K562 (cell line): Measurements from ENCODE around the gene B3GAT2. TPM values are rescaled to one million over a fixed set of nuclear protein-coding genes. Genes with fewer than 3 reads are reported as not detected.

Experiments used
- ATAC-seq: fragments of 200-7000 bp; cut with Tn5 transposase; 3 replicates; pipeline ENCODE4 v1.9.1; 2020; ENCODE audit warnings: moderate library complexity
- BruUV-seq: library from RNA; stranded (reverse); fragments of 400-500 nt; replicated peaks from 2 replicates; lab custom pipeline; 2021; lab: Mats Ljungman, UMichigan
- CTCF ChIA-PET: fragments of 300-600 bp; formaldehyde crosslinking; extraction: SDS; loops from one replicate; lab custom pipeline; 2021; ENCODE audit warnings: low intra/inter-chr PET ratio; lab: Yijun Ruan, JAX
- POLR2A ChIA-PET: fragments of 300-600, 350-650 bp; sonication (Branson Sonifier 250); formaldehyde crosslinking; extraction: SDS; loops from one replicate; lab custom pipeline; 2021; ENCODE audit warnings: antibody characterized with exemption, inconsistent platforms; lab: Yijun Ruan, JAX
- DNase-seq, 4 experiments: peaks; one replicate each; pipeline versions ENCODE4 v3.0.0 to v3.0.0-alpha.2; 2011 to 2018; ENCODE audit warnings: low spot score in 3 of 4, mixed read lengths in 3 of 4; ENCODE audit errors: extremely low read depth in 1 of 4
- FAIRE-seq: peaks from 2 replicates; lab custom pipeline; 2011; peaks lifted over from hg19 to GRCh38; lab: Jason Lieb, UNC
- H2AFZ ChIP-seq: 2 replicates; pipeline ENCODE4 v1.6.0; 2011; ENCODE audit warnings: low read depth, low read length, control low read depth, inconsistent platforms
- H3K27ac ChIP-seq: fragments of 200-600 bp; 3 replicates; pipeline ENCODE4 v1.8.0; 2011; ENCODE audit warnings: low read depth, mild to moderate bottlenecking, control low read depth, inconsistent platforms, low read length, moderate library complexity, mixed read lengths; ENCODE audit errors: extremely low read depth
- H3K27me3 ChIP-seq, 2 experiments: fragments of 300-600 bp in 1 of 2; 2 replicates in 1 of 2; 3 replicates in 1 of 2; pipeline versions ENCODE4 v1.6.0 to v1.8.0; 2011; ENCODE audit warnings: inconsistent platforms in 2 of 2, low read length in 2 of 2, mild to moderate bottlenecking in 1 of 2, mixed read lengths in 1 of 2, moderate library complexity in 1 of 2; ENCODE audit not compliant: control insufficient read depth in 2 of 2, insufficient read depth in 2 of 2
- H3K36me3 ChIP-seq: fragments of 300-600 bp; 3 replicates; pipeline ENCODE4 v1.8.0; 2011; ENCODE audit warnings: mild to moderate bottlenecking, low read length, inconsistent platforms; ENCODE audit not compliant: control insufficient read depth, insufficient read depth
- H3K4me1 ChIP-seq, 2 experiments: fragments of 200-600 bp in 1 of 2; replicated peaks in 1 of 2; 2 replicates in 1 of 2; 3 replicates in 1 of 2; pipeline versions ENCODE4 v1.5.1 to v1.8.0; 2011; ENCODE audit warnings: inconsistent platforms in 2 of 2, low read length in 2 of 2, mild to moderate bottlenecking in 1 of 2, mixed read lengths in 1 of 2, moderate library complexity in 1 of 2; ENCODE audit not compliant: control insufficient read depth in 2 of 2, insufficient read depth in 2 of 2
- H3K4me2 ChIP-seq: 2 replicates; pipeline ENCODE4 v1.6.1; 2011; ENCODE audit warnings: low read length, control low read depth, inconsistent platforms, mixed read lengths; ENCODE audit not compliant: insufficient read depth
- H3K4me3 ChIP-seq: fragments of 200-600 bp; sonication (generic), shearing (Covaris generic); 2 replicates; pipeline ENCODE4 v1.5.1; 2016; ENCODE audit warnings: control low read depth, inconsistent platforms
- H3K79me2 ChIP-seq: fragments of 200-600 bp; 3 replicates; pipeline ENCODE4 v1.8.0; 2011; ENCODE audit warnings: low read length, inconsistent platforms; ENCODE audit not compliant: control insufficient read depth, insufficient read depth
- H3K9ac ChIP-seq, 2 experiments: 2 replicates each; pipeline versions ENCODE4 v1.6.0 to v1.6.1; 2011; ENCODE audit warnings: low read depth in 2 of 2, low read length in 2 of 2, control low read depth in 1 of 2, inconsistent platforms in 1 of 2, mild to moderate bottlenecking in 1 of 2, mixed read lengths in 1 of 2; ENCODE audit not compliant: insufficient read depth in 1 of 2
- H3K9me1 ChIP-seq: one replicate; pipeline ENCODE4 v1.6.0; 2011; ENCODE audit warnings: inconsistent platforms, mild to moderate bottlenecking, low read length, moderate library complexity; ENCODE audit not compliant: control insufficient read depth, insufficient read depth
- H3K9me3 ChIP-seq: replicated peaks from 2 replicates; pipeline ENCODE4 v1.5.1; 2011; ENCODE audit warnings: low read depth, low read length, inconsistent platforms; ENCODE audit not compliant: control insufficient read depth, insufficient read depth
- H4K20me1 ChIP-seq: replicated peaks from 2 replicates; pipeline ENCODE4 v1.6.1; 2011; ENCODE audit warnings: low read length, inconsistent platforms, mixed read lengths; ENCODE audit not compliant: control insufficient read depth, insufficient read depth
- DDX20 ChIP-seq: fragments of 450-650 bp; IDR thresholded peaks from 2 replicates; pipeline ENCODE4 v1.6.1; 2016; ENCODE audit warnings: missing genetic modification characterization, low read depth, mild to moderate bottlenecking, missing compliant biosample characterization, moderate library complexity
- ELK1 ChIP-seq: sonication (generic); formaldehyde crosslinking; IDR thresholded peaks from 2 replicates; pipeline ENCODE4 v1.8.1; 2022; ENCODE audit warnings: missing genetic modification reagents
- FOXA3 ChIP-seq, 2 experiments: fragments of 450-650 bp in 1 of 2; sonication (generic) in 1 of 2; formaldehyde crosslinking; IDR thresholded peaks in 1 of 2; conservative IDR thresholded peaks in 1 of 2; 2 replicates each; pipeline versions ENCODE4 v1.4.0 to v1.8.0; 2020 to 2022; ENCODE audit warnings: mild to moderate bottlenecking in 2 of 2, missing genetic modification reagents in 1 of 2
- HMG20B ChIP-seq: fragments of 250-450 bp; sonication (Bioruptor Pico); IDR thresholded peaks from 2 replicates; pipeline ENCODE4 v1.5.0; 2021; ENCODE audit warnings: mild to moderate bottlenecking
- KAT7 ChIP-seq: sonication (generic); formaldehyde crosslinking; IDR thresholded peaks from 2 replicates; pipeline ENCODE4 v1.8.0; 2022; ENCODE audit warnings: missing genetic modification reagents, mild to moderate bottlenecking, borderline replicate concordance
- KDM5B ChIP-seq: fragments of 200-600 bp; sonication (generic); IDR thresholded peaks from 2 replicates; pipeline ENCODE4 v1.6.1; 2012; ENCODE audit warnings: low read depth, mild to moderate bottlenecking, moderate library complexity, low read length, control low read depth, inconsistent platforms; ENCODE audit not compliant: insufficient replicate concordance
- L3MBTL2 ChIP-seq: fragments of 450-650 bp; IDR thresholded peaks from 2 replicates; pipeline ENCODE4 v1.6.1; 2016; ENCODE audit warnings: mild to moderate bottlenecking, moderate library complexity
- SMARCC2 ChIP-seq: fragments of 450-650 bp; IDR thresholded peaks from 2 replicates; pipeline ENCODE4 v1.6.1; 2017; ENCODE audit warnings: antibody characterized with exemption, moderate library complexity, mild to moderate bottlenecking, low read depth
- SRSF1 ChIP-seq: fragments of 200-400 bp; formaldehyde crosslinking; IDR thresholded peaks from 2 replicates; pipeline ENCODE4 v1.6.1; 2017; ENCODE audit warnings: mild to moderate bottlenecking, low read depth, low read length, moderate library complexity
- TRIM24 ChIP-seq, 2 experiments: fragments of 450-650 bp; IDR thresholded peaks; 2 replicates each; pipeline ENCODE4 v1.6.1; 2016
- ZNF655 ChIP-seq: fragments of 250-450 bp; sonication (Bioruptor Pico); IDR thresholded peaks from 2 replicates; pipeline ENCODE4 v1.5.0; 2021
- ZNF766 ChIP-seq: fragments of 200-800 bp; sonication (Bioruptor generic); conservative IDR thresholded peaks from 2 replicates; pipeline ENCODE4 v1.6.1; 2016; ENCODE audit warnings: missing genetic modification characterization, missing compliant biosample characterization
- WGBS: fragments of 100-300 bp; shearing (Covaris generic); methylation state at CpG from one replicate; pipeline ENCODE4 v1.1.6; 2016; ENCODE audit warnings: low coverage, mixed read lengths; ENCODE audit not compliant: insufficient coverage; ENCODE audit errors: missing lambda C conversion rate; 5-methylcytosine and 5-hydroxymethylcytosine counted together
- in situ Hi-C: fragments of 300-500 bp; cut with MboI; formaldehyde crosslinking; loops from 4 replicates; pipeline ENCODE4 v1.15.0; 2018; ENCODE audit warnings: inconsistent platforms, mixed read lengths
- intact Hi-C: fragments of 100-400 bp; cut with micrococcal nuclease; formaldehyde crosslinking; loops from 2 replicates; pipeline ENCODE4 v1.14.2; 2022
- polyA plus RNA-seq, 8 experiments: library from polyadenylated mRNA; depleted of rRNA in 4 of 8; stranded (reverse) in 5 of 8; unstranded in 3 of 8; fragments of >200 nt; fragmentation: Nextera tagmentation in 2 of 8; fragmentation: Illumina TruSeq in 1 of 8; extraction: Ambion mirVana in 2 of 8; extraction: Trizol in 1 of 8; gene quantifications; 2 replicates each; pipeline versions ENCODE4 v1.2.1 to v1.2.3, GENCODE V29; 2011 to 2014; ENCODE audit warnings: inconsistent platforms in 1 of 8, missing spikeins in 1 of 8
- total RNA-seq, 7 experiments: library from RNA; depleted of rRNA in 6 of 7; stranded (reverse); fragments of >200 nt in 6 of 7; fragmentation: Illumina TruSeq in 2 of 7; extraction: Trizol in 2 of 7; gene quantifications; 2 replicates each; pipeline versions ENCODE4 v1.2.1 to v1.2.3, GENCODE V29; 2011 to 2021; ENCODE audit warnings: low replicate concordance in 1 of 7

Gene B3GAT2
- total and polyA plus RNA-seq, 9 of the 15 experiments (the other 6 are each of a cell fraction or from before 2014, with no cell fraction given) = 0.01 to 0.43 (median 0.04) TPM; not detected in 4

GRCh38 chr6:70997379-70997778 lies 40.5 kb upstream of the B3GAT2 start (continued):
- TF ChIP-seq FOXA3 (CRISPR knock-in tag; conservative IDR thresholded peaks at IDR 0.05 in 1 of 2, IDR thresholded peaks at IDR 0.05 in 1 of 2) (no peak), DDX20 (tag) (no peak)

GRCh38 chr6:70996106-70996505 lies 39.2 kb upstream of the B3GAT2 start:
- FAIRE-seq (no peak), ATAC-seq (no peak), DNase-seq (no peak)
- H2AFZ ChIP-seq = no peak overlapping the region
- WGBS = 0% methylated on average over 1 of the region's 1 CpG
- H3K79me2 ChIP-seq = no peaks in the 10 kb centered on the region
- BruUV-seq = no TSS peak
- no peaks in the 10 kb centered on the region; a peak in 1 of 5 replicates for H3K4me1 ChIP-seq
- ChIA-PET CTCF (no interaction called here), POLR2A (no interaction called here)
- no peaks in the 10 kb centered on the region for H3K27me3 ChIP-seq
- H3K9me1 ChIP-seq = no peaks in the 10 kb centered on the region
- H3K9me3 ChIP-seq = no peaks in the 10 kb centered on the region
- no peak overlapping the region for H3K27ac ChIP-seq
- no peak overlapping the region for H3K4me3 ChIP-seq
- in situ Hi-C loops (no loop called here), intact Hi-C loops (no loop called here)
- H3K4me2 ChIP-seq = no peak overlapping the region
- H3K36me3 ChIP-seq = no peaks in the 10 kb centered on the region
- H3K9ac ChIP-seq = no peak overlapping the region
- H4K20me1 ChIP-seq = no peaks in the 10 kb centered on the region
- TF ChIP-seq SRSF1 = no peak

- FAIRE-seq = no peak
- POLR2A ChIA-PET = interaction anchor here (0.7 kb wide), 1 partner anchor 13 kb away, joined by 3 read pairs; no protein-coding TSS in a partner anchor
- TF ChIP-seq HMG20B (CRISPR knock-in tag) (no peak), L3MBTL2 (no peak), KDM5B (no peak), ZNF655 (CRISPR knock-in tag) (no peak), ZNF766 (CRISPR knock-in tag) (no peak), SMARCC2 (no peak), TRIM24 (IDR thresholded peaks at IDR 0.05) (no peak), KAT7 (CRISPR knock-in tag) (no peak), ELK1 (CRISPR knock-in tag) (no peak)
Measured at GRCh38 chr6:70995411-70995810, 38.6 kb upstream of the B3GAT2 start.

More at GRCh38 chr6:70995411-70995810, 38.6 kb upstream of the B3GAT2 start:
- in situ Hi-C loops = no loop called here
- no peaks in the 10 kb centered on the region for H3K9me3 ChIP-seq
- BruUV-seq = no TSS peak
- no peaks in the 10 kb centered on the region for H3K36me3 ChIP-seq
- no peak overlapping the region for H3K9ac ChIP-seq
- no peak overlapping the region for H3K4me3 ChIP-seq
- H3K27me3 ChIP-seq = no peaks in the 10 kb centered on the region
- DNase-seq (no peak), ATAC-seq (no peak)
- H3K27ac ChIP-seq = no peak overlapping the region
- H2AFZ ChIP-seq = no peak overlapping the region
- no peaks in the 10 kb centered on the region for H3K9me1 ChIP-seq
- no peaks in the 10 kb centered on the region; a peak in 1 of 5 replicates for H3K4me1 ChIP-seq
- CTCF ChIA-PET = no interaction called here
- H4K20me1 ChIP-seq = no peaks in the 10 kb centered on the region
- intact Hi-C loops = no loop called here
- no peaks in the 10 kb centered on the region for H3K79me2 ChIP-seq
- H3K4me2 ChIP-seq = no peak overlapping the region
